ENCODE measurements around the gene ALB.
"Not testable (repeated sequence)": the region's sequence is repeated elsewhere in the genome, so short reads cannot be mapped to it uniquely, and the experiment has no call there.

ALB gene

GRCh38 chr4:73404042-73404441 is at the start of gene ALB:
TSS of gene ALB (plus strand) at chr4:73404287. CDS start at chr4:73404328, 41 bp downstream.
- DNase-seq (ENCODE audit: low spot score) = no peak

GRCh38 chr4:73357174-73357573 is 46.9 kb upstream of the ALB start:
- DNase-seq (ENCODE audit: low spot score) = not testable (repeated sequence)

DNA sequence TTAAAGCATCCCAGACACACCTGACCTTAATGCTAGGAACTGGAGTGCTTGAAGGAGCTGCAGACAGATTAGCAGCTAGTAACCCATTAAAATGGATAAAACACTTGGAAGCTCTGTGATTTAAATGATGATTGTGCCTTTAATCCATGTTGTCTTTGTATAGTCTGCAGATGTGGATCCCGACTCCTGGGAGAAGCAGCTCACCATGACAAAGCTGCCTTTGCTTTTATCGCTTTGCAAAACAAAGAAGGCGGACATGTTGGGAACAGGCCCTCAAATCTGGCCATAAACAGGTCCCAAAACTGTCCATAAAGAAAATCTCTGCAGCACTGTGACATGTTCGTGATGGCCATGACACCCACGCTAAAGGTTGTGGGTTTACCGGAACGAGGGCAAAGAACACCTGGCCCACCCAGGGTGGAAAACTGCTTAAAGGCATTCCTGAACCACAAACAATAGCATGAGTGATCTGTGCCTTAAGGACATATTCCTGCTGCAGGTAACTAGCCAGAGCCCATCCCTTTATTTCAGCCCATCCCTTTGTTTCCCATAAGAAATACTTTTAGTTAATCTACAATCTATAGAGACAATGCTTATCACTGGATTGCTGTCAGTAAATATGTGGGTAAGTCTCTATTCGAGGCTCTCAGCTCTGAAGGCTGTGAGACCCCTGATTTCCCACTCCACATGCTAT is 34.4 kb upstream of the ALB start:
- DNase-seq (ENCODE audit: low spot score) = not testable (repeated sequence)

DNA sequence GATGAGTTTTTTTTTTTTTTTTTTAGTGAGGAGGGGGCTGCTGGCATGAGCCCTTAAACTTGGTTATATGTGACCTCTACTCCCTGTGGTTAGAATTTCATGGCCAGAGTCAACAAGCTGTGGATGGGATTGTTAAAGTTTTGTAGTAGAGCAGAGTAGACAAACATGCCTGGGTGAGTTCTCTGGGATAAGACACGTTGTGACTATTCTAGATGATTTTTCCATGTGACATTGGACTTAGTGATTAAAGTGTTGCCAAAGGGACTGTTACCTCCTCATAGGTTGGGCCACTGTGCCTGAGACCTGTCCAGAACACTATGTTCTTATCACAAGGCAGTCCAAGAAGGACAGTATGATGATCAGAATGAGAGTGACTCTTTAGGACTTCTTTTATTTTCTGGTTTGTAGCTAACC is 28.8 kb upstream of the ALB start:
- DNase-seq (ENCODE audit: low spot score) = no peak

DNA sequence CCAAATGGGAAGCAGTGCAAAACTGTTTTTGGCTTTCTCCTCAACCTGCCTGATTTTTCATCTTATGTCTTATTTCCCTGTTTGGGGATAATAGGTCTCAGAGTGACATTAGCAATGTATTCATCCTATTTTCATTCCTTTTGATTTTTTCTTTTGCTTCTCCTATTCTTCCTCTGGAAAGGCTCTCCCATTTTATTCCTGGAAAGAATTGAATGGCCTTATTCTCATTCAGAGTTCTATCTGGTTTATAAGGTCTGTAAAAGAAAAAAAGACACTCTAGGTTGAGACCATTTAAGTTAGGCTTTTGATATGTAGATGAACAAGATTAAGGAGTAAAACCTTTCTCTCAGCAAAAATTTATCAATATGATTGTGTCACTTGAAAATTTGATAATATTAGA is 27.8 kb upstream of the ALB start:
- DNase-seq (ENCODE audit: low spot score) = no peak

- DNase-seq (ENCODE audit: low spot score) = no peak
Measured at GRCh38 chr4:73376976-73377375, 27.1 kb upstream of the ALB start.

DNA sequence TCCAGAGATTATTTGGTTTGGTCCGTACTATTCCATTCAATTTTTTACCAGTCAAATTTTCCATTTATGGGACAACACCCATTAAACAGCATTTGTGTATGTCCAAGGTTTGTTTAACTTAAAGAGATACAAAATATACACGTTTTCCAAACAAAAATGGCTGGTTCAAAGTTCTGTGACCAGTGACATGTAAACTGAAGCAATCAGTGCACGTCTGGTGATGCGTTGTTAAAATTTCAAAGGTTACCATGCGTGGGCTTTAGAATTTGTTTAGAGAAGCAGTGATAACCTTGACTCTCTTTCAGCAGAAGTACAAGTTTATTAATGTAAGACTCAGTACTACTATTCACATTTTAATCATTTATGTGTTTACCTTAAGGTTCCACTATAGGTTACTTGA is 25.2 kb upstream of the ALB start:
- no peak for DNase-seq (ENCODE audit: low spot score)

- no peak for DNase-seq (ENCODE audit: low spot score)
Measured at GRCh38 chr4:73379946-73380345, 24.1 kb upstream of the ALB start.

DNA sequence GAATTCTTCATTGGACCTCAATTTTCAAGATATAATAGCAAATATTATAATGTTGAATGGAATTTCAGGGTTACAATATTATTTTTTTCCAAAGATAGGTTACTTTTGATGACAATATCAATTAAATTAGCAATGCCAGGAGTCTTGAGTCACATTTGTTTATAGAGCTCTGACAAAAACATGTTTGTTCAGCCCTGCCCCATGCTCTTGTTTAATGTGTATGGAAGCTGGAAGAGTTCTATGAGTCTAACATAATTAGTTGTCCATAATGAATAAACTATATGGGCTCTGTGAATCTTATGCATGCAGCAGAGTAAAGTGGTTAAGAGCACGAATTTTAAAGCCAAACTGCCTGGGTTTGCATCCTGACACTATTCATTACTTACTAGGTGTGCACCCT is 22.9 kb upstream of the ALB start:
- no peak for DNase-seq (ENCODE audit: low spot score)

DNA sequence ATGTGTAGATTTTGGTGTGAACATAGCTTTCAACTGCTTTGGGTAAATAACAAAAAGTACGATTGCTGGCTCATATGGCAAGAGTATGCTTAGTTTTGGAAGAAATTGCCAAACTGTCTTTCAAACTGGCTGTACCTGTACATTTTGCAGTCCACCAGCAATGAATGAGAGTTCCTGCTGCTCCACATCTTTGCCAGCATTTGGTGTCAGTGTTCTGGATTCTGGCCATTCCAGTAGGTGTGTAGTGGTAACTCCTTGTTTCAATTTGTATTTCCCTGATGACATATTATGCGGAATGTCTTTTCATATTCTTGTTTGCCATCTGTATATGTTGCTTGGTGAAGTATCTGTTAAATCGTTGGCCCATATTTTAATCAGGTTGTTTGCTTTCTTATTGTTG is 20.6 kb upstream of the ALB start:
- DNase-seq (ENCODE audit: low spot score) = no peak

GRCh38 chr4:73387552-73387951 is 16.5 kb upstream of the ALB start:
- no peak for DNase-seq (ENCODE audit: low spot score)

- no peak for DNase-seq (ENCODE audit: low spot score)
Measured at GRCh38 chr4:73388887-73389286, 15.2 kb upstream of the ALB start.

DNA sequence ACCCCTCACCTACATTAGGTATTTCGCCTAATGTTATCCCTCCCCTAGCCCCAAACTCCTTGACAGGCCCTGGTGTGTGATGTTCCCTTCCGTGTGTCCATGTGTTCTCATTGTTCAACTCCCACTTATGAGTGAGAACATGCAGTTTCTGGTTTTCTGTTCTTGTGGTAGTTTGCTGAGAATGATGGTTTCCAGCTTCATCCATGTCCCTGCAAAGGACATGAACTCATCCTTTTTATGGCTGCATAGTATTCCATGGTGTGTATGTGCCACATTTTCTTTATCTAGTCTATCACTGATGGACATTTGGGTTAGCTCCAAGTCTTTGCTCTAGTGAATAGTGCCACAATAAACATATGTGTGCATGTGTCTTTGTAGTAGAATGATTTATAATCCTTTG is 14.4 kb upstream of the ALB start:
- DNase-seq (ENCODE audit: low spot score) = not testable (repeated sequence)

DNA sequence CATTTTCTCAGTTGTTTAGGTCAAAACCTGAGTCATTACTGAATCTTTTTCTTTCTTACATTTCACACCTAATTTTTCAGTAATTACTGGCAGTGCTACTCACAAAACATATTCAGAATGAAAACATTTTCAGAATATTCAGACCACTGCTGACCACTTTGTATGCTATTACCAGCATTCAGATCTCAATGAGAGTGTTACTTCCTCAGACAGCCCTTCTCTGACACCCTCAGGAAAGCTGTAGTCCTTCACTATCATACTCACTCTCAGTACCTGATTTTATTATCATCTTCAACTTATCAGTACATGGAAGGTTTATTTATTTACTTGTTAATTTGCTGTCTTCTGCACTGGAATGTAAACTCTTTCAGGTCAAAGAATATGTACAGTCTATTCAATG is 12.3 kb upstream of the ALB start:
- DNase-seq (ENCODE audit: low spot score) = no peak

GRCh38 chr4:73392936-73393335 is 11.2 kb upstream of the ALB start:
- DNase-seq (ENCODE audit: low spot score) = no peak

DNA sequence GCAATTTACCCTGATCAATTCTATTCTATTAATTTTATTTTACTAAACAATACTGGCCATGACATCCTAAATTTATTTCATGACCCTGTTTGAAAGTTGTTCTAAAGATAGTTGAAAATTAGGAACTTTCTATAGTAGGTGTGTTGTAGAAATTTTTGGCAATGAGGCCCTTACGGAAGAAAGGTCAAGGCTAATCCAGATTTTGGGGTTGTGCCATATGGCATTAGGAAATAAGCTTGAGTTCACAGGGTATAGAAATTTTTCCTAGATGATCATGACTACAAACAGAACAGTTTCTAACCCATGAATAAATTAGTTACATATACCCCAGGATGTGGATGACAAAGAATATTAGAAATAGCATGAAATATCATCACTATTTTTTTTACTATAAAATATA is 7.8 kb upstream of the ALB start:
- DNase-seq (ENCODE audit: low spot score) = no peak

DNA sequence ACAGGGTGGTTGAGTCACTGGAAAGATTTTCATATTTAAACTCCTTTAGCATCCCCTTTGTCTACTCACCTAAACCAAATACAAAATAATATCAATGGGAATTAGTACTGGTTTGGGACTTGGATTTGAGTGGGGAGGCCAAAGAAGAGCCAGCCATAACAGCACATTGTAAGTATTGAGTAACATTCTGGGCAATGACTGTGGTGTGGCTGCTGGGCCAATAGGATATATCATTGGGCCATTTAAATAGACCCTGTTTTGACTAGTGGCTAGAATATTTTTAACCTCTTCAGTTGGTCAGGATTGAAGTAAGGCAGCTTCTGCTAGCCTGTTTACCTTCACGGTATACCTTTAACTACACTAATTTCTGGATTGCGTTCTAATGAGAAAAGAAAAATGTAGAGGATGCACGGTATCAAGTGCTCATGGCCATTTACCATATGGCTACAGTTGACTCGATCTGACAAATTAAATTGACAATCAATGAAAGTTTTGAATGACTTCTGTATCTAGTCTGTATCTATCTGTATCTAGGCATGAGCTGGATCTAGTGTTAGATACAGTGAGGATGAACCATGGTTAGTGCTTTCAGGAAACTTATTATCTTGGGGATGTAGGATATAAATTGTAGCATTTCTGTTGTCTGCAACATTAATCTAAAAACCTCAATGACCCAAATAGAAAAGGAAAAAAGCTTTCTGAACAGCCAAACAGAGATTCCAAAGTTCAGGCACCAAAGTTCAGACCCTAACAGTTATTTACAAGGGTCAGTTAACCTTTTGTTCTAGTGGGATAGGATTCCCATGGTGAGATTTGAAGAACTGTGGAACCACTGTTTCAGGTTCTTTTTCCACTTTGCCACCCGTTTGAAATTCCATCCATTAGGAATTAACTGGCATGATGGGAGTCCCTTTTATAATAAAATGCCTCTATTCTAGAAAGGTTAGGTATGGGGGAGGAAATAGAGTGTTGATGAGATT is 6.8 kb upstream of the ALB start:
- no peak for DNase-seq (ENCODE audit: low spot score)

DNA sequence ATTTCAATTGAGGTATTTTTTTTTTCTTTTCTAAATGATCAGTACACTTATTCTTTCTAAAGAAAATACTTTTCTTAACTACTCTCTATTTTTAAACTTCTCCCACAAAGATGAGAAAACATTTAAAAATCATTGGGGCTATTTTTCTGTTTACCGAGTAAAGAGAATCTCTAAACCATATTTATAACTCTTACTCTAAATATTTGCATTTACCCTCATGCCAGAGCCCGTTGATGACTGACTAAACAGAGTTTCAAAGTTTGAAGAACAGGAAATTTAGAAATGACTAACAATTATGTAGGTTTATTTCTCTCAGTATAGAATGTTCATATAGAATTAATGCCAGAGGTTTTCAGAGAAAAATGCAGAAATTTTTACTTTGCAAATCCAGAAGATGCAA is 2.7 kb upstream of the ALB start:
- no peak for DNase-seq (ENCODE audit: low spot score)

DNA sequence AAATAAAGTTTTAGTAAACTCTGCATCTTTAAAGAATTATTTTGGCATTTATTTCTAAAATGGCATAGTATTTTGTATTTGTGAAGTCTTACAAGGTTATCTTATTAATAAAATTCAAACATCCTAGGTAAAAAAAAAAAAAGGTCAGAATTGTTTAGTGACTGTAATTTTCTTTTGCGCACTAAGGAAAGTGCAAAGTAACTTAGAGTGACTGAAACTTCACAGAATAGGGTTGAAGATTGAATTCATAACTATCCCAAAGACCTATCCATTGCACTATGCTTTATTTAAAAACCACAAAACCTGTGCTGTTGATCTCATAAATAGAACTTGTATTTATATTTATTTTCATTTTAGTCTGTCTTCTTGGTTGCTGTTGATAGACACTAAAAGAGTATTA is 370 bp downstream of the ALB start:
- no peak for DNase-seq (ENCODE audit: low spot score)

DNA sequence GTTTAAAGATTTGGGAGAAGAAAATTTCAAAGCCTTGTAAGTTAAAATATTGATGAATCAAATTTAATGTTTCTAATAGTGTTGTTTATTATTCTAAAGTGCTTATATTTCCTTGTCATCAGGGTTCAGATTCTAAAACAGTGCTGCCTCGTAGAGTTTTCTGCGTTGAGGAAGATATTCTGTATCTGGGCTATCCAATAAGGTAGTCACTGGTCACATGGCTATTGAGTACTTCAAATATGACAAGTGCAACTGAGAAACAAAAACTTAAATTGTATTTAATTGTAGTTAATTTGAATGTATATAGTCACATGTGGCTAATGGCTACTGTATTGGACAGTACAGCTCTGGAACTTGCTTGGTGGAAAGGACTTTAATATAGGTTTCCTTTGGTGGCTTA is 1.1 kb downstream of the ALB start:
- DNase-seq (ENCODE audit: low spot score) = no peak

DNA sequence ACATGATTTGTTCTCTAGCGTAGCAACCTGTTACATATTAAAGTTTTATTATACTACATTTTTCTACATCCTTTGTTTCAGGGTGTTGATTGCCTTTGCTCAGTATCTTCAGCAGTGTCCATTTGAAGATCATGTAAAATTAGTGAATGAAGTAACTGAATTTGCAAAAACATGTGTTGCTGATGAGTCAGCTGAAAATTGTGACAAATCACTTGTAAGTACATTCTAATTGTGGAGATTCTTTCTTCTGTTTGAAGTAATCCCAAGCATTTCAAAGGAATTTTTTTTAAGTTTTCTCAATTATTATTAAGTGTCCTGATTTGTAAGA is 2.4 kb downstream of the ALB start:
- DNase-seq (ENCODE audit: low spot score) = no peak

GRCh38 chr4:73407227-73407673 is 3.2 kb downstream of the ALB start:
- DNase-seq (ENCODE audit: low spot score) = no peak

DNA sequence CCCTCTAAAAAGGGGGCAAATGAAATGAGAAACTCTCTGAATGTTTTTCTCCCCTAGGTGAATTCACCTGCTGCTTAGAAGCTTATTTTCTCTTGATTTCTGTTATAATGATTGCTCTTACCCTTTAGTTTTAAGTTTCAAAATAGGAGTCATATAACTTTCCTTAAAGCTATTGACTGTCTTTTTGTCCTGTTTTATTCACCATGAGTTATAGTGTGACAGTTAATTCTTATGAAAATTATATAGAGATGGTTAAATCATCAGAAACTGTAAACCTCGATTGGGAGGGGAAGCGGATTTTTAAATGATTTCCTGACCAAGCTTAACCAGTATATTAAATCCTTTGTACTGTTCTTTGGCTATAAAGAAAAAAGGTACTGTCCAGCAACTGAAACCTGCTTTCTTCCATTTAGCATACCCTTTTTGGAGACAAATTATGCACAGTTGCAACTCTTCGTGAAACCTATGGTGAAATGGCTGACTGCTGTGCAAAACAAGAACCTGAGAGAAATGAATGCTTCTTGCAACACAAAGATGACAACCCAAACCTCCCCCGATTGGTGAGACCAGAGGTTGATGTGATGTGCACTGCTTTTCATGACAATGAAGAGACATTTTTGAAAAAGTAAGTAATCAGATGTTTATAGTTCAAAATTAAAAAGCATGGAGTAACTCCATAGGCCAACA is 4.2 kb downstream of the ALB start:
- DNase-seq (ENCODE audit: low spot score) = no peak

Measured in hematopoietic multipotent progenitor cell treated with erythropoietin and hydrocortisone succinate and interleukin-3 and kit ligand, for 15 days (in vitro differentiated cells).